ENCODE results near the gene CTSL.

- TF ChIP-seq ESRRG (CRISPR knock-in tag; IDR thresholded peaks at IDR 0.05), result no peak
- no peak for TF ChIP-seq TCF4 (CRISPR knock-in tag; IDR thresholded peaks at IDR 0.05; ENCODE audit: borderline replicate concordance)
- no peak for TF ChIP-seq POU6F1 (CRISPR knock-in tag; IDR thresholded peaks at IDR 0.05; ENCODE audit: borderline replicate concordance, low read depth)
- no peak for TF ChIP-seq ZNF8 (CRISPR knock-in tag; IDR thresholded peaks at IDR 0.05)
- TF ChIP-seq ZFP3 (CRISPR knock-in tag; IDR thresholded peaks at IDR 0.05), result no peak
- no peak for TF ChIP-seq ZFP30 (CRISPR knock-in tag; IDR thresholded peaks at IDR 0.05)
- no peak for TF ChIP-seq ZNF565 (CRISPR knock-in tag; conservative IDR thresholded peaks at IDR 0.05; ENCODE audit: low read depth)
- no peak for TF ChIP-seq BACH2 (CRISPR knock-in tag; IDR thresholded peaks at IDR 0.05; ENCODE audit: borderline replicate concordance)
- no peak for TF ChIP-seq ISL1 (CRISPR knock-in tag; IDR thresholded peaks at IDR 0.05)
- no peak for TF ChIP-seq SNAI2 (CRISPR knock-in tag; IDR thresholded peaks at IDR 0.05)
- no peak for TF ChIP-seq OSR1 (CRISPR knock-in tag; IDR thresholded peaks at IDR 0.05)
- TF ChIP-seq PPARA (CRISPR knock-in tag; IDR thresholded peaks at IDR 0.05; ENCODE audit: borderline replicate concordance), result no peak
- no peak for TF ChIP-seq RARB (CRISPR knock-in tag; IDR thresholded peaks at IDR 0.05)
- TF ChIP-seq PATZ1 (CRISPR knock-in tag; IDR thresholded peaks at IDR 0.05; ENCODE audit: borderline replicate concordance), result no peak
These were observed 43.8 kb upstream of the CTSL start for GRCh38 chr9:87682085-87682484.
